ENCODE data around the gene ABCG2. TPM values are rescaled to one million over a fixed set of nuclear protein-coding genes. Genes with fewer than 3 reads are reported as not detected.

The ABCG2 gene
- total RNA-seq, 3 donors from 2014 or later (not counting 1 experiment from before 2014, with no cell fraction given) = 0.19 to 0.73 (median 0.61) TPM

GRCh38 chr4:88134536-88135355 lies 23.7 kb downstream of the ABCG2 start:
- H3K4me3 Mint-ChIP-seq = no peak overlapping the region
- Histone ChIP-seq H3K9me3 (ENCODE audit: control insufficient read depth, insufficient read depth, low read length) (no peaks in the 10 kb centered on the region), H3K4me3 (ENCODE audit: low read length) (no peak overlapping the region), H3K4me1 (ENCODE audit: control insufficient read depth, insufficient read depth, low read length) (no peaks in the 10 kb centered on the region), H3K27me3 (ENCODE audit: control insufficient read depth, insufficient read depth, low read length) (no peaks in the 10 kb centered on the region), H3K27ac (ENCODE audit: low read length) (no peak overlapping the region), H3K36me3 (ENCODE audit: control insufficient read depth, insufficient read depth, low read length) (no peaks in the 10 kb centered on the region)
- H3K36me3 Mint-ChIP-seq = no peaks in the 10 kb centered on the region
- H3K27ac Mint-ChIP-seq = no peak overlapping the region
- 97% methylated on average over 3 of the region's 3 CpGs for WGBS (ENCODE audit: insufficient coverage)
- H3K9me3 Mint-ChIP-seq = no peaks in the 10 kb centered on the region
- peaks cover 0 to 4% of the 10 kb centered on the region in 2 donors for H3K27me3 Mint-ChIP-seq (ENCODE audit: low read depth in 2 of 2)
- H3K4me1 Mint-ChIP-seq = no peaks in the 10 kb centered on the region
- ATAC-seq (no peak), DNase-seq (no peak)
- TF ChIP-seq, protein P1, sequence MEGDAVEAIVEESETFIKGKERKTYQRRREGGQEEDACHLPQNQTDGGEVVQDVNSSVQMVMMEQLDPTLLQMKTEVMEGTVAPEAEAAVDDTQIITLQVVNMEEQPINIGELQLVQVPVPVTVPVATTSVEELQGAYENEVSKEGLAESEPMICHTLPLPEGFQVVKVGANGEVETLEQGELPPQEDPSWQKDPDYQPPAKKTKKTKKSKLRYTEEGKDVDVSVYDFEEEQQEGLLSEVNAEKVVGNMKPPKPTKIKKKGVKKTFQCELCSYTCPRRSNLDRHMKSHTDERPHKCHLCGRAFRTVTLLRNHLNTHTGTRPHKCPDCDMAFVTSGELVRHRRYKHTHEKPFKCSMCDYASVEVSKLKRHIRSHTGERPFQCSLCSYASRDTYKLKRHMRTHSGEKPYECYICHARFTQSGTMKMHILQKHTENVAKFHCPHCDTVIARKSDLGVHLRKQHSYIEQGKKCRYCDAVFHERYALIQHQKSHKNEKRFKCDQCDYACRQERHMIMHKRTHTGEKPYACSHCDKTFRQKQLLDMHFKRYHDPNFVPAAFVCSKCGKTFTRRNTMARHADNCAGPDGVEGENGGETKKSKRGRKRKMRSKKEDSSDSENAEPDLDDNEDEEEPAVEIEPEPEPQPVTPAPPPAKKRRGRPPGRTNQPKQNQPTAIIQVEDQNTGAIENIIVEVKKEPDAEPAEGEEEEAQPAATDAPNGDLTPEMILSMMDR (IDR thresholded peaks at IDR 0.05) = no peak
- intact Hi-C loops (cut with micrococcal nuclease) = no loop called here

GRCh38 chr4:88134111-88134510 lies 24.3 kb downstream of the ABCG2 start:
- 100% methylated on average over 1 of the region's 1 CpG for WGBS (ENCODE audit: insufficient coverage)
- H3K36me3 Mint-ChIP-seq = no peaks in the 10 kb centered on the region
- no peak overlapping the region for H3K27ac Mint-ChIP-seq
- no peak for ATAC-seq
- H3K9me3 Mint-ChIP-seq = no peaks in the 10 kb centered on the region
- no peak overlapping the region for H3K4me3 ChIP-seq (ENCODE audit: low read length)
- peaks cover 0 to 4% of the 10 kb centered on the region in 2 donors for H3K27me3 Mint-ChIP-seq (ENCODE audit: low read depth in 2 of 2)
- H3K27ac ChIP-seq (ENCODE audit: low read length) = no peak overlapping the region
- H3K4me1 Mint-ChIP-seq = no peaks in the 10 kb centered on the region
- no peaks in the 10 kb centered on the region for H3K36me3 ChIP-seq (ENCODE audit: control insufficient read depth, insufficient read depth, low read length)
- TF ChIP-seq, protein P1 (IDR thresholded peaks at IDR 0.05) = no peak
- intact Hi-C loops (cut with micrococcal nuclease) = no loop called here
- H3K9me3 ChIP-seq (ENCODE audit: control insufficient read depth, insufficient read depth, low read length) = no peaks in the 10 kb centered on the region
- H3K4me3 Mint-ChIP-seq = no peak overlapping the region
- no peaks in the 10 kb centered on the region for H3K4me1 ChIP-seq (ENCODE audit: control insufficient read depth, insufficient read depth, low read length)
- no peak for DNase-seq
- no peaks in the 10 kb centered on the region for H3K27me3 ChIP-seq (ENCODE audit: control insufficient read depth, insufficient read depth, low read length)

- Mint-ChIP-seq H3K9me3 (no peaks in the 10 kb centered on the region), H3K4me3 (no peak overlapping the region), H3K27me3 (ENCODE audit: low read depth in 2 of 2) (no peaks in the 10 kb centered on the region), H3K4me1 (no peaks in the 10 kb centered on the region), H3K27ac (no peak overlapping the region), H3K36me3 (no peaks in the 10 kb centered on the region)
- no peak for ATAC-seq
- no peaks in the 10 kb centered on the region for H3K27me3 ChIP-seq (ENCODE audit: control insufficient read depth, insufficient read depth, low read length)
- 79% methylated on average over 9 of the region's 9 CpGs for WGBS (ENCODE audit: insufficient coverage)
- no peak overlapping the region for H3K4me3 ChIP-seq (ENCODE audit: low read length)
- H3K4me1 ChIP-seq (ENCODE audit: control insufficient read depth, insufficient read depth, low read length) = no peaks in the 10 kb centered on the region
- intact Hi-C loops (cut with micrococcal nuclease) = no loop called here
- H3K27ac ChIP-seq (ENCODE audit: low read length) = no peak overlapping the region
- no peaks in the 10 kb centered on the region for H3K9me3 ChIP-seq (ENCODE audit: control insufficient read depth, insufficient read depth, low read length)
- no peak for DNase-seq
- H3K36me3 ChIP-seq (ENCODE audit: control insufficient read depth, insufficient read depth, low read length) = no peaks in the 10 kb centered on the region
- TF ChIP-seq, protein P1 (IDR thresholded peaks at IDR 0.05) = no peak
Observed at GRCh38 chr4:88130544-88131305, 27.7 kb downstream of the ABCG2 start.
